ACC112 (cell line): Measurements from ENCODE around the gene ALDH1L1.

Experiments used
- H2AFZ ChIP-seq: fragments of 200-600 bp; sonication (generic); one replicate; pipeline ENCODE4 v1.6.0; 2017; ENCODE audit warnings: antibody characterized with exemption, low read length; ENCODE audit not compliant: unreplicated experiment
- H3K27ac ChIP-seq: fragments of 200-600 bp; sonication (generic); 2 replicates; pipeline ENCODE4 v1.5.1; 2014; ENCODE audit warnings: low read depth, mild to moderate bottlenecking, antibody characterized with exemption, low read length, moderate library complexity
- H3K27me3 ChIP-seq: fragments of 200-600 bp; sonication (generic); 2 replicates; pipeline ENCODE4 v1.6.1; 2014; ENCODE audit warnings: mild to moderate bottlenecking, antibody characterized with exemption, low read length, moderate library complexity, mixed read lengths; ENCODE audit not compliant: insufficient read depth
- H3K36me3 ChIP-seq: fragments of 200-600 bp; sonication (generic); 2 replicates; pipeline ENCODE4 v1.6.1; 2016; ENCODE audit warnings: mild to moderate bottlenecking, antibody characterized with exemption, low read length, moderate library complexity, mixed read lengths; ENCODE audit not compliant: insufficient read depth
- H3K4me1 ChIP-seq: fragments of 200-600 bp; sonication (generic); one replicate; pipeline ENCODE4 v1.6.1; 2016; ENCODE audit warnings: low read length, mixed read lengths; ENCODE audit not compliant: insufficient read depth, unreplicated experiment, control insufficient read depth
- H3K4me3 ChIP-seq: fragments of 200-600 bp; sonication (generic); 2 replicates; pipeline ENCODE4 v1.5.1; 2014; ENCODE audit warnings: mild to moderate bottlenecking, low read depth, low read length
- H3K79me2 ChIP-seq: fragments of 200-600 bp; sonication (generic); one replicate; pipeline ENCODE4 v1.6.0; 2016; ENCODE audit warnings: low read length; ENCODE audit not compliant: control insufficient read depth, unreplicated experiment, insufficient read depth

ALDH1L1 gene

GRCh38 chr3:126132751-126133511, 47.5 kb downstream of the ALDH1L1 start:
- H3K36me3 ChIP-seq, result no peaks in the 10 kb centered on the region
- H3K4me1 ChIP-seq, result peaks cover 10% of the 10 kb centered on the region
- peaks cover 4% of the 10 kb centered on the region; the same call in 1 of the 2 replicates for H3K27me3 ChIP-seq
- no peak overlapping the region for H2AFZ ChIP-seq
- H3K4me3 ChIP-seq, result no peak overlapping the region
- no peaks in the 10 kb centered on the region for H3K79me2 ChIP-seq
- no peak overlapping the region for H3K27ac ChIP-seq

DNA sequence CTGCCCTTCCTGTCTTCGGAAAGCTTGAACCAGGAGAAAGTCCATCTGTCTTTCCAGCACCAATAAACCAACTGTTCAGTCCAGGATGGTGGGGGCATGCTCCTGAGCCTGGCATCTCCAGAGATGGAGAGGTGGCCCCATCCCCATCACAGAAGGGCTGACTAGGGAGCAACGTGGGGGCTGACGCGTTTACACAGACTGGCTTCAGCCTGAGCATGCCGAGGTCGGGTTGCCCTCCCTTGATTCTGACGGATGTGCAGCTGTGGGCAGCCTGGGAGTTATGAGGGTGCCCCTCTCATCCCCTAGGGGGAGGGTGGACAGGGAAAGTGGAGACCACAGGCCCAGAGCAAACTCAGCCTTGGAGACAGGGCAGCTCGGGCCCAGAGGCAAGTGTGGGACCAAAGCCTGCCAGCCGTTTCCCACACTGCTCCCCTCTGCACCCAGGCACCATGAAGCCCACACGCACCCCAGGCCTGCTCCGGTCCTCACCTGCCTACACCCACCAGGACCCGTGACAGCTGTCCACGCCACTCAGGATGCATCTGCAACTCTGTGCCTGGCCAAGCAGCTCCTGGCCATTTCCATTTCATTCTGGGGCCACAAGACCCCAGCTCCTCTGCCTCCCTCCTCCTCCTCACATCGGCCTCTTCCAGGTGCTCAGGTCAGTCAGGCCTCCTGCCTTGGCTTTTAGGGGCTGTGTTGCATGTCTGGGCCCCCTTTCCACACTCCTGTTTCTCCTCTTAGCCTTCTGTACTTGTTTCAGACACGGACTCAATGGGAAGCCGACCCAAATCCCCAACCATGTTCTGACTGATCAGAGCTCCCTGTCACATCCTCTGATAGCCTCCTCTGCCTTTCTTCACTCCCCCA, 48.3 kb downstream of the ALDH1L1 start:
- no peaks in the 10 kb centered on the region for H3K79me2 ChIP-seq
- H3K27ac ChIP-seq, result no peak overlapping the region
- H3K27me3 ChIP-seq, result no peaks in the 10 kb centered on the region; the same call in 1 of the 2 replicates
- H3K36me3 ChIP-seq, result no peaks in the 10 kb centered on the region
- H3K4me1 ChIP-seq, result peaks cover 10% of the 10 kb centered on the region
- no peak overlapping the region for H3K4me3 ChIP-seq
- no peak overlapping the region for H2AFZ ChIP-seq

GRCh38 chr3:126130981-126131745, 49.2 kb downstream of the ALDH1L1 start:
- H2AFZ ChIP-seq, result no peak overlapping the region
- H3K36me3 ChIP-seq, result no peaks in the 10 kb centered on the region
- H3K4me1 ChIP-seq, result peaks cover 10% of the 10 kb centered on the region
- H3K79me2 ChIP-seq, result no peaks in the 10 kb centered on the region
- H3K4me3 ChIP-seq, result no peak overlapping the region
- no peak overlapping the region for H3K27ac ChIP-seq
- H3K27me3 ChIP-seq, result no peaks in the 10 kb centered on the region; the same call in 1 of the 2 replicates

DNA sequence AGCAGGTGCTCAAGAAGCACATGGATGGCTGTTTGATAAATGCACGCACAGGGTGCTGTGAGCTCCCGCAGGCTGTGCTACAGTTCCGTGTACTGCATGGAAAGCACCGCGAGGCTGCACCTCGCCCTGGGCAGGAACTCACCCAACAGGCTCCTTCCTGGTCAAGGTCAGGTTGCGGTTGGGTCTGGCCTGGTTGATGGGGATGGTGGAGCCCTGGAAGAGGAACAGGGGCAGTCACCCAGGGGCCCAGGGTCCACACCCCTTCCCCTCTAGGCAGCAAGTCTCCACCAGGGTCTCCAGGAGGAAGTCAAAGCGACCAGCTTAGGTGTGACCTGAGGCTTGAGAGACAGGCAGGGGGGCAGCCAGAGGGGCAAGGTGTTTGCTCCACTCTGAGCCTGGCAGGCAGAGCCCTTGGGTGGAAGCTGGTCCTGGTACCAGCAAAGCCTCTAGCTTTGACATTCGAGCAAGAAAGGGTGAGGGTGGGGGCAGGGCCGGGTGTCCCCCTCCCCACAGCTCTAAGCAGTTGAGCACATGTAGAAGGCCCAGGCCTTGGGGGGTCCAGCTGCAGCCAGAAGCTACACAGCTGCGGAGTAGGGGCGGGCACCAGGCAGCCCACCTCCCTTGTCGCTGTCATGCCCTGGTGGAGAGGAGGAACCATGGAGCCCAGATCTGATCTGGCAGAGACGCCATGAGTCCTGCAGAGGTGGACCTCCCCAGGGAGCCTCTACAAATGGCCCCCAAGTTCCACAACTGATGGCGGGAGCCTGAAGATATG, 50.1 kb downstream of the ALDH1L1 start:
- no peak overlapping the region for H3K27ac ChIP-seq
- no peaks in the 10 kb centered on the region for H3K36me3 ChIP-seq
- no peaks in the 10 kb centered on the region for H3K79me2 ChIP-seq
- no peak overlapping the region for H2AFZ ChIP-seq
- H3K4me3 ChIP-seq, result no peak overlapping the region
- no peaks in the 10 kb centered on the region; the same call in 1 of the 2 replicates for H3K27me3 ChIP-seq
- H3K4me1 ChIP-seq, result peaks cover 10% of the 10 kb centered on the region

DNA sequence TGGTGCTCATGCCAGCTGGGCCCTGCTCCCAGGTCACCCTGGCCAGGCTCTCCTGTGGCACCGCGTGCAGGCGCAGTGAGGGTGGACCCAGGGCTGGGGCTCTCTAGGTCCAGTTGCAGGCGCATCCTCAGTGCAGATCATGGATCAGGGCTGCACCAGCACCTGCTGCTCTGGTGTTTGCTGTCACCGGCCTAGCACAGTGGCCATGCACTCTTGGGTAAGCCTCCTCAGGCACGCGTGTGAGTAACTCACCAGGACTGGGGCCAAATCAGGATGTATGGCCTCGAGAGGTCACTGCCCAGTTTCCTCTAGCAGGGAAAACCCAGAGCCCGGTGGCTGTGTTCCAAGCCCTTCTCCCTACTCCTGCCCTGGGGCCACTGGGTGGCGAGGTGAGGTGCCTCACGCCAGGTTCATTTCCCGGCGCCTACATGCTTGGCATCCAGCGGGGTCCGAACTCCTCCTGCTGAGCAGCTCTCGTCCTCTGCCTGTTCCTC, 50.9 kb downstream of the ALDH1L1 start:
- Histone ChIP-seq H3K36me3 (no peaks in the 10 kb centered on the region), H3K27ac (no peak overlapping the region), H3K27me3 (no peaks in the 10 kb centered on the region; the same call in 1 of the 2 replicates), H3K79me2 (no peaks in the 10 kb centered on the region), H2AFZ (no peak overlapping the region), H3K4me3 (no peak overlapping the region), H3K4me1 (peaks cover 10% of the 10 kb centered on the region)

DNA sequence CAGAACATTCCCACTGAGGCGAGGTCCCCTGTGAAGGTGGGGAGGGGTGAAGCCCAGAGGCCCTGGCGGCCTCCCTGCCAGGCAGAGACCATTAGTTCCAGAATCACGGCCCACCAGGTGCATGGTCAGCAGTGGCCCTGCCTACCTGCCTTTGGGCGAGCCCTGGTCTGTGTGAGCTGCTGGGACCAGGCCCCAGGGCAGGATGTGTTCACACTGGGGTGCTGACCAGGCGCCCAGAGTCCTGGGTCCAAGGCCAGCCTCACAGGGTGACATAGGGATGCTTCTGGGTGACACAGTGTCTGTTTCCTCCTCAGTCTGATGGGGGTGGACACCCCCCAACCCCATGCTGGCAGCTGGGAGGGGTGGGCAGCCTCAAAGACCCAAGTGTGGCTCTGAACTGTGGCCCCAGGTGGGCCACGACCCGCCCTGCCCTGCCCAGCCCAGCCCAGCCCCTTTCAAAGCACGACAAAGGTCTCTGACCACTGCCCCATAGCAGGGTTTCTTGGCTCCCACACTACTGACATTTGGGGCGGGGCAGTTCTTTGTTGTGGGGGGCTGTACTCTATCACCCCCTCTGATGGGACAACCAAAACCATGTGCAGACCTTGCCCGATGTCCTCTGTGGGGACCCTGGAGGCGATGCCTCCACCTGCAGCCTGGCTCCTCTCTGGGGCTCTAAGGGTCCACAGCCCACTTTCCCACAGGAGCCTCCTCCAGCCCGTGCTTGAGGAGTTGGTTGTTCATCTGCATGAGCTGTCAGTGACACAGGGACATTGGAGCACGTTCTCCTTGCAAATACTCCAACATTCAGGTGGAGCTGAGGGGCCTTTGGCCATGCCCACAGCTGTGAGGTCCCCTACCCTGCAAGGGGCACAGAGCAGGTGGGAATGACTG, 51.6 kb downstream of the ALDH1L1 start:
- Histone ChIP-seq H3K27ac (no peak overlapping the region), H3K4me1 (peaks cover 10% of the 10 kb centered on the region), H3K4me3 (no peak overlapping the region), H2AFZ (no peak overlapping the region), H3K79me2 (no peaks in the 10 kb centered on the region), H3K27me3 (no peaks in the 10 kb centered on the region; the same call in 1 of the 2 replicates), H3K36me3 (no peaks in the 10 kb centered on the region)

- H3K79me2 ChIP-seq, result no peaks in the 10 kb centered on the region
- H3K27me3 ChIP-seq, result no peaks in the 10 kb centered on the region; the same call in 1 of the 2 replicates
- no peak overlapping the region for H3K27ac ChIP-seq
- H3K4me3 ChIP-seq, result no peak overlapping the region
- no peaks in the 10 kb centered on the region for H3K36me3 ChIP-seq
- H3K4me1 ChIP-seq, result peaks cover 10% of the 10 kb centered on the region
- H2AFZ ChIP-seq, result no peak overlapping the region
These were observed 52.5 kb downstream of the ALDH1L1 start for GRCh38 chr3:126127904-126128303.

GRCh38 chr3:126127452-126127851, 52.9 kb downstream of the ALDH1L1 start:
- H3K4me1 ChIP-seq, result peaks cover 10% of the 10 kb centered on the region
- H3K27me3 ChIP-seq, result no peaks in the 10 kb centered on the region; the same call in 1 of the 2 replicates
- H2AFZ ChIP-seq, result no peak overlapping the region
- H3K79me2 ChIP-seq, result no peaks in the 10 kb centered on the region
- H3K36me3 ChIP-seq, result no peaks in the 10 kb centered on the region
- no peak overlapping the region for H3K4me3 ChIP-seq
- H3K27ac ChIP-seq, result no peak overlapping the region

DNA sequence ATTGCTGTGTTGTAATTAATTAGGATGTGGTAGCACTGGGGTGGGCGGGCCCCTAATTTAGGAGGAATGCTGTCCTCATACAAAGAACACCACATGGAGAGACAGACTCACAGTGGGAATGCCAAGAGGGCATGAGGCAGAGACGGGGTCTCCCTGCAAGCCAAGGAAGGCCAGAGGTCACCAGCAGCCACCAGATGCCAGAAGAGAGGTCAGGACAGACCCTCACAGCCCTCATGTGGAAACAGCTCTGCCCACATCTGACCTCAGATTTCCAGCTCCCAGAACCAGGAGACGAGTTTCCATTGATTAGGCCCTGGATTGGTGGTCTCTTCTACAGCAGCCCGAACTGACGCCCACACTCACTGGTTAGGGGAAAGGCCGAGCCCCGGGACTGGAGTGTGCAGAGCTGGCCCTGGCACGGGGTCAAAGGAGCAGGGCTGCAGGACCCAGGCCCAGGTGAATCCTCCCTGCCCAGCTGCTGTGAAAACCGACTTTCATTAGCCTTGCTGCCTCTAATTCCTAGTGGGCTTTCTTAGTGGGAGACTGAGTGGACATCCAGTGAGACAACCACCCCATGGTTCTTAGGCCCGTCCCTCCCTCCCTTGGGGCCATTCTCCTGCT, 53.5 kb downstream of the ALDH1L1 start:
- Histone ChIP-seq H3K4me1 (peaks cover 10% of the 10 kb centered on the region), H3K27me3 (peaks cover 2% of the 10 kb centered on the region), H3K27ac (no peak overlapping the region), H3K36me3 (no peaks in the 10 kb centered on the region), H2AFZ (no peak overlapping the region), H3K4me3 (no peak overlapping the region), H3K79me2 (no peaks in the 10 kb centered on the region)
